Astrocyte (in vitro differentiated cells and primary cell): Measurements from ENCODE around the gene SPATA17. TPM values are rescaled to one million over a fixed set of nuclear protein-coding genes. Genes with fewer than 3 reads are reported as not detected.
A peak's percentile ranks its signal among the peaks of the same experiment; 100 is the strongest.

Experiments
- DNase-seq: peaks from one replicate; pipeline ENCODE4 v3.0.0-alpha.2; 2010; ENCODE audit warnings: low read depth
- FAIRE-seq: peaks from 2 replicates; lab custom pipeline; 2011; peaks lifted over from hg19 to GRCh38; lab: Jason Lieb, UNC
- H2AFZ ChIP-seq: 2 replicates; pipeline ENCODE4 v1.6.0; 2012; ENCODE audit warnings: low read depth, low read length, inconsistent platforms
- H3K27ac ChIP-seq: 2 replicates; pipeline ENCODE4 v1.5.1; 2011; ENCODE audit warnings: low read depth, low read length, inconsistent platforms
- H3K27me3 ChIP-seq: 2 replicates; pipeline ENCODE4 v1.6.0; 2011; ENCODE audit warnings: low read length, inconsistent platforms; ENCODE audit not compliant: insufficient read depth
- H3K36me3 ChIP-seq: 2 replicates; pipeline ENCODE4 v1.5.1; 2011; ENCODE audit warnings: low read length, inconsistent platforms; ENCODE audit not compliant: insufficient read depth
- H3K4me1 ChIP-seq: 2 replicates; pipeline ENCODE4 v1.5.1; 2011; ENCODE audit warnings: low read length, inconsistent platforms; ENCODE audit not compliant: insufficient read depth
- H3K4me2 ChIP-seq: 2 replicates; pipeline ENCODE4 v1.6.0; 2012; ENCODE audit warnings: low read length, inconsistent platforms
- H3K4me3 ChIP-seq: 2 replicates; pipeline ENCODE4 v1.5.1; 2011; ENCODE audit warnings: low read depth, mild to moderate bottlenecking, low read length, inconsistent platforms; ENCODE audit not compliant: insufficient read depth
- H3K79me2 ChIP-seq: 2 replicates; pipeline ENCODE4 v1.6.0; 2012; ENCODE audit warnings: mild to moderate bottlenecking, low read length, inconsistent platforms; ENCODE audit not compliant: insufficient read depth
- H3K9ac ChIP-seq: 2 replicates; pipeline ENCODE4 v1.6.0; 2012; ENCODE audit warnings: mild to moderate bottlenecking, low read length, inconsistent platforms
- H3K9me3 ChIP-seq: 2 replicates; pipeline ENCODE4 v1.5.1; 2012; ENCODE audit warnings: low read depth, mild to moderate bottlenecking, low read length, inconsistent platforms; ENCODE audit not compliant: insufficient read depth
- H4K20me1 ChIP-seq: 2 replicates; pipeline ENCODE4 v1.6.0; 2012; ENCODE audit warnings: low read length, inconsistent platforms; ENCODE audit not compliant: insufficient read depth
- H3K27ac Mint-ChIP-seq: one replicate; pipeline ENCODE4 v1.8.0; 2021; ENCODE audit warnings: mild to moderate bottlenecking, mixed read lengths; ENCODE audit not compliant: unreplicated experiment
- H3K27me3 Mint-ChIP-seq: one replicate; pipeline ENCODE4 v1.8.0; 2021; ENCODE audit warnings: low read depth, mixed read lengths; ENCODE audit not compliant: unreplicated experiment
- H3K36me3 Mint-ChIP-seq: one replicate; pipeline ENCODE4 v1.8.0; 2021; ENCODE audit warnings: low read depth, mixed read lengths; ENCODE audit not compliant: unreplicated experiment
- H3K4me1 Mint-ChIP-seq: one replicate; pipeline ENCODE4 v1.8.0; 2021; ENCODE audit warnings: low read depth, mixed read lengths; ENCODE audit not compliant: unreplicated experiment
- H3K4me3 Mint-ChIP-seq: one replicate; pipeline ENCODE4 v1.8.0; 2021; ENCODE audit warnings: mild to moderate bottlenecking, moderate library complexity, mixed read lengths; ENCODE audit not compliant: unreplicated experiment
- H3K9me3 Mint-ChIP-seq: one replicate; pipeline ENCODE4 v1.8.0; 2021; ENCODE audit warnings: mild to moderate bottlenecking, mixed read lengths; ENCODE audit not compliant: unreplicated experiment
- CTCF ChIP-seq: IDR thresholded peaks from 2 replicates; pipeline ENCODE4 v1.5.1; 2011; ENCODE audit warnings: low read depth, mild to moderate bottlenecking, inconsistent platforms, low read length, moderate library complexity; ENCODE audit not compliant: insufficient read depth
- EZH2 ChIP-seq: IDR thresholded peaks from 2 replicates; pipeline ENCODE4 v1.6.1; 2012; ENCODE audit warnings: mild to moderate bottlenecking, low read length, inconsistent platforms; ENCODE audit not compliant: insufficient read depth
- total RNA-seq: library from RNA; stranded (reverse); gene quantifications from 2 replicates; pipeline ENCODE4 v1.2.1, GENCODE V29; 2021

SPATA17 gene
- total RNA-seq, 1 donor from 2014 or later, result 1.3 TPM

GRCh38 chr1:217712925-217713597 is 81.9 kb downstream of the SPATA17 start:
- no peaks in the 10 kb centered on the region for H3K4me1 ChIP-seq
- no peak overlapping the region for H3K9ac ChIP-seq
- DNase-seq, result peak; percentile 4
- H3K27ac ChIP-seq, result no peak overlapping the region
- H3K27me3 Mint-ChIP-seq, result no peaks in the 10 kb centered on the region
- no peak overlapping the region for H3K4me2 ChIP-seq
- H3K27me3 ChIP-seq, result no peaks in the 10 kb centered on the region
- TF ChIP-seq EZH2, result no peak
- TF ChIP-seq CTCF, result no peak
- no peaks in the 10 kb centered on the region for H3K36me3 ChIP-seq
- peaks cover 4% of the 10 kb centered on the region for H3K4me1 Mint-ChIP-seq
- no peak overlapping the region for H2AFZ ChIP-seq
- no peaks in the 10 kb centered on the region for H3K36me3 Mint-ChIP-seq
- H3K79me2 ChIP-seq, result no peaks in the 10 kb centered on the region
- no peak overlapping the region for H3K4me3 Mint-ChIP-seq
- FAIRE-seq, result no peak
- H3K4me3 ChIP-seq, result no peak overlapping the region
- no peaks in the 10 kb centered on the region for H4K20me1 ChIP-seq
- no peak overlapping the region for H3K27ac Mint-ChIP-seq
- no peaks in the 10 kb centered on the region for H3K9me3 ChIP-seq
- no peaks in the 10 kb centered on the region for H3K9me3 Mint-ChIP-seq

GRCh38 chr1:217715681-217716080 is 84.5 kb downstream of the SPATA17 start:
- H3K27ac Mint-ChIP-seq, result no peak overlapping the region
- Histone ChIP-seq H3K36me3 (no peaks in the 10 kb centered on the region), H3K9me3 (no peaks in the 10 kb centered on the region), H3K79me2 (no peaks in the 10 kb centered on the region), H3K4me1 (no peaks in the 10 kb centered on the region), H3K4me3 (no peak overlapping the region), H3K4me2 (no peak overlapping the region), H2AFZ (no peak overlapping the region), H3K27me3 (no peaks in the 10 kb centered on the region), H4K20me1 (no peaks in the 10 kb centered on the region), H3K27ac (no peak overlapping the region), H3K9ac (no peak overlapping the region)
- no peak overlapping the region for H3K4me3 Mint-ChIP-seq
- no peaks in the 10 kb centered on the region for H3K9me3 Mint-ChIP-seq
- H3K4me1 Mint-ChIP-seq, result peaks cover 13% of the 10 kb centered on the region
- FAIRE-seq (no peak), DNase-seq (no peak)
- H3K36me3 Mint-ChIP-seq, result no peaks in the 10 kb centered on the region
- no peaks in the 10 kb centered on the region for H3K27me3 Mint-ChIP-seq
- no peak for TF ChIP-seq CTCF

- Histone ChIP-seq H3K9ac (no peak overlapping the region), H3K4me3 (no peak overlapping the region), H3K27ac (no peak overlapping the region), H3K27me3 (no peaks in the 10 kb centered on the region), H4K20me1 (no peaks in the 10 kb centered on the region), H3K4me2 (no peak overlapping the region), H3K36me3 (no peaks in the 10 kb centered on the region), H3K4me1 (no peaks in the 10 kb centered on the region), H3K9me3 (no peaks in the 10 kb centered on the region), H3K79me2 (no peaks in the 10 kb centered on the region), H2AFZ (no peak overlapping the region)
- no peaks in the 10 kb centered on the region for H3K9me3 Mint-ChIP-seq
- peaks cover 17% of the 10 kb centered on the region for H3K4me1 Mint-ChIP-seq
- FAIRE-seq, result no peak
- no peak overlapping the region for H3K4me3 Mint-ChIP-seq
- no peaks in the 10 kb centered on the region for H3K36me3 Mint-ChIP-seq
- H3K27ac Mint-ChIP-seq, result peak overlapping the region; percentile 66
- DNase-seq, result no peak
- H3K27me3 Mint-ChIP-seq, result no peaks in the 10 kb centered on the region
- no peak for TF ChIP-seq EZH2
- TF ChIP-seq CTCF, result no peak
Observed at GRCh38 chr1:217717959-217718358, 86.8 kb downstream of the SPATA17 start.
